DND-41 (cell line): Measurements from ENCODE around the gene SSMEM1.

Experiments
- CTCF ChIP-seq: IDR thresholded peaks from 2 replicates; pipeline ENCODE4 v1.5.1; 2012; ENCODE audit warnings: borderline replicate concordance, low read length, moderate library complexity, mild to moderate bottlenecking; ENCODE audit not compliant: poor library complexity, severe bottlenecking; ENCODE audit errors: extremely low read depth
- EZH2 ChIP-seq: IDR thresholded peaks from 3 replicates; pipeline ENCODE4 v1.6.1; 2012; ENCODE audit warnings: borderline replicate concordance, low read depth, mild to moderate bottlenecking, moderate library complexity, low read length, inconsistent platforms; ENCODE audit not compliant: severe bottlenecking

- TF ChIP-seq CTCF (no peak), EZH2 (no peak)
These were observed 2.7 kb downstream of the SSMEM1 start for GRCh38 chr7:130210181-130210935.
